ENCODE measurements around the gene ING5.

The ING5 gene

GRCh38 chr2:241768251-241768711 lies 66.4 kb downstream of the ING5 start:
- no peak overlapping the region for H3K4me3 ChIP-seq (ENCODE audit: low read length)
- no peak for TF ChIP-seq CTCF (conservative IDR thresholded peaks at IDR 0.05; ENCODE audit: low read depth, low read length)
- no peak for DNase-seq (ENCODE audit: low read depth)

GRCh38 chr2:241768850-241769249 lies 67.0 kb downstream of the ING5 start:
- no peak overlapping the region for H3K4me3 ChIP-seq (ENCODE audit: low read length)
- no peak for TF ChIP-seq CTCF (conservative IDR thresholded peaks at IDR 0.05; ENCODE audit: low read depth, low read length)
- no peak for DNase-seq (ENCODE audit: low read depth)

GRCh38 chr2:241769819-241770184 lies 68.0 kb downstream of the ING5 start:
- TF ChIP-seq CTCF (conservative IDR thresholded peaks at IDR 0.05; ENCODE audit: low read depth, low read length) = no peak
- no peak for DNase-seq (ENCODE audit: low read depth)
- H3K4me3 ChIP-seq (ENCODE audit: low read length) = no peak overlapping the region

- no peak for DNase-seq (ENCODE audit: low read depth)
- no peak for TF ChIP-seq CTCF (conservative IDR thresholded peaks at IDR 0.05; ENCODE audit: low read depth, low read length)
- no peak overlapping the region for H3K4me3 ChIP-seq (ENCODE audit: low read length)
Measured at GRCh38 chr2:241770185-241770935, 68.5 kb downstream of the ING5 start.

- H3K4me3 ChIP-seq (ENCODE audit: low read length) = no peak overlapping the region
- TF ChIP-seq CTCF (conservative IDR thresholded peaks at IDR 0.05; ENCODE audit: low read depth, low read length) = no peak
- DNase-seq (ENCODE audit: low read depth) = no peak
Measured at GRCh38 chr2:241770936-241771285, 69.1 kb downstream of the ING5 start.

GRCh38 chr2:241771286-241772062 lies 69.6 kb downstream of the ING5 start:
- DNase-seq (ENCODE audit: low read depth) = peak; percentile 62
- no peak overlapping the region for H3K4me3 ChIP-seq (ENCODE audit: low read length)
- TF ChIP-seq CTCF (conservative IDR thresholded peaks at IDR 0.05; ENCODE audit: low read depth, low read length) = no peak

- TF ChIP-seq CTCF (conservative IDR thresholded peaks at IDR 0.05; ENCODE audit: low read depth, low read length) = no peak
- no peak for DNase-seq (ENCODE audit: low read depth)
Measured at GRCh38 chr2:241772063-241772499, 70.2 kb downstream of the ING5 start.

More at GRCh38 chr2:241772063-241772499, 70.2 kb downstream of the ING5 start:
- H3K4me3 ChIP-seq (ENCODE audit: low read length) = no peak overlapping the region
